Measurements from ENCODE around the gene MAP3K2.

DNA sequence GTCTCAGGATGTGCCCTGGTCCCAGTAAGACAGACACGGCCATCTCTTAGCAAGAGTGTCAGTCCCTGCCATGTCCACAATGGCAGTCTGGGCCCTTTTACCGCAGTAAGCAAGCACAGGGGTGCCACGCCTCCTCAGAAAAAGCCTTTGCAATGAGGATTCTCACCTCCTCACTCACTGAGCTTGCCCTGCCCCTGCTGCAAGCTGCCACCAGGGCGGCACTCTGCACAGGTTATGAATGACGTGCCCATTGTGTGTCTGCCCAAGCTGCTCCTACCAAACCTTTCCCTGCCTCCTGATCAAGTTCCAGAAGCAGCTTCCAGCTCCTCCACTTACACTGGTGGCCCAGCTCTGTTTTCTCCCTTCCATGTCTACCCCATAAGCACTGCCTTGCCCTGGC is 117.1 kb downstream of the MAP3K2 start:
- no peak for TF ChIP-seq POLR2AphosphoS5 (IDR thresholded peaks at IDR 0.05; ENCODE audit: low read depth, low read length)
- no peak for TF ChIP-seq TAF1 (IDR thresholded peaks at IDR 0.05; ENCODE audit: borderline replicate concordance, insufficient read depth, low read length)
- TF ChIP-seq SIN3A (IDR thresholded peaks at IDR 0.05; ENCODE audit: borderline replicate concordance, insufficient read depth, low read length): no peak
- TF ChIP-seq, protein P1, sequence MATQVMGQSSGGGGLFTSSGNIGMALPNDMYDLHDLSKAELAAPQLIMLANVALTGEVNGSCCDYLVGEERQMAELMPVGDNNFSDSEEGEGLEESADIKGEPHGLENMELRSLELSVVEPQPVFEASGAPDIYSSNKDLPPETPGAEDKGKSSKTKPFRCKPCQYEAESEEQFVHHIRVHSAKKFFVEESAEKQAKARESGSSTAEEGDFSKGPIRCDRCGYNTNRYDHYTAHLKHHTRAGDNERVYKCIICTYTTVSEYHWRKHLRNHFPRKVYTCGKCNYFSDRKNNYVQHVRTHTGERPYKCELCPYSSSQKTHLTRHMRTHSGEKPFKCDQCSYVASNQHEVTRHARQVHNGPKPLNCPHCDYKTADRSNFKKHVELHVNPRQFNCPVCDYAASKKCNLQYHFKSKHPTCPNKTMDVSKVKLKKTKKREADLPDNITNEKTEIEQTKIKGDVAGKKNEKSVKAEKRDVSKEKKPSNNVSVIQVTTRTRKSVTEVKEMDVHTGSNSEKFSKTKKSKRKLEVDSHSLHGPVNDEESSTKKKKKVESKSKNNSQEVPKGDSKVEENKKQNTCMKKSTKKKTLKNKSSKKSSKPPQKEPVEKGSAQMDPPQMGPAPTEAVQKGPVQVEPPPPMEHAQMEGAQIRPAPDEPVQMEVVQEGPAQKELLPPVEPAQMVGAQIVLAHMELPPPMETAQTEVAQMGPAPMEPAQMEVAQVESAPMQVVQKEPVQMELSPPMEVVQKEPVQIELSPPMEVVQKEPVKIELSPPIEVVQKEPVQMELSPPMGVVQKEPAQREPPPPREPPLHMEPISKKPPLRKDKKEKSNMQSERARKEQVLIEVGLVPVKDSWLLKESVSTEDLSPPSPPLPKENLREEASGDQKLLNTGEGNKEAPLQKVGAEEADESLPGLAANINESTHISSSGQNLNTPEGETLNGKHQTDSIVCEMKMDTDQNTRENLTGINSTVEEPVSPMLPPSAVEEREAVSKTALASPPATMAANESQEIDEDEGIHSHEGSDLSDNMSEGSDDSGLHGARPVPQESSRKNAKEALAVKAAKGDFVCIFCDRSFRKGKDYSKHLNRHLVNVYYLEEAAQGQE (IDR thresholded peaks at IDR 0.05; ENCODE audit: insufficient read depth in 1 of 2, low read depth in 2 of 2, low read length in 2 of 2): no peak
- no peak for TF ChIP-seq FOXP2 (optimal IDR thresholded peaks at IDR 0.05; ENCODE audit: borderline replicate concordance, extremely low read depth, extremely low read length, insufficient read depth)
